Loucy (cell line): ENCODE results near the gene CDC42BPA.

Experiments used
- H2AFZ ChIP-seq: fragments of 200-600 bp; sonication (generic); 2 replicates; pipeline ENCODE4 v1.6.0; 2016; ENCODE audit warnings: antibody characterized with exemption, mild to moderate bottlenecking, low read length, moderate library complexity
- H3F3A ChIP-seq: fragments of 200-600 bp; 2 replicates; pipeline ENCODE4 v1.6.0; 2016; ENCODE audit warnings: antibody characterized with exemption, low read depth, mild to moderate bottlenecking
- H3K27me3 ChIP-seq: fragments of 200-600 bp; sonication (generic); 2 replicates; pipeline ENCODE4 v1.6.1; 2014; ENCODE audit warnings: low read length, mild to moderate bottlenecking; ENCODE audit not compliant: insufficient read depth, poor library complexity, severe bottlenecking
- H3K36me3 ChIP-seq: fragments of 200-600 bp; sonication (generic); 2 replicates; pipeline ENCODE4 v1.6.1; 2016; ENCODE audit warnings: low read length; ENCODE audit not compliant: insufficient read depth
- H3K4me1 ChIP-seq: fragments of 200-600 bp; sonication (generic); 2 replicates; pipeline ENCODE4 v1.5.1; 2014; ENCODE audit warnings: low read length, mild to moderate bottlenecking; ENCODE audit not compliant: insufficient read depth, poor library complexity, severe bottlenecking
- H3K4me2 ChIP-seq: fragments of 200-600 bp; sonication (generic); 2 replicates; pipeline ENCODE4 v1.6.0; 2014; ENCODE audit warnings: antibody characterized with exemption, low read length, low read depth, mild to moderate bottlenecking; ENCODE audit not compliant: poor library complexity, severe bottlenecking
- H3K4me3 ChIP-seq: fragments of 200-600 bp; sonication (generic); 2 replicates; pipeline ENCODE4 v1.5.1; 2014; ENCODE audit warnings: low read length, mild to moderate bottlenecking, mixed read lengths; ENCODE audit not compliant: poor library complexity, severe bottlenecking
- H3K79me2 ChIP-seq: fragments of 200-600 bp; sonication (generic); 2 replicates; pipeline ENCODE4 v1.6.1; 2014; ENCODE audit warnings: low read length; ENCODE audit not compliant: insufficient read depth
- H3K9ac ChIP-seq: fragments of 200-600 bp; sonication (generic); 2 replicates; pipeline ENCODE4 v1.6.0; 2014; ENCODE audit warnings: mild to moderate bottlenecking, low read depth, low read length, moderate library complexity; ENCODE audit not compliant: poor library complexity, severe bottlenecking
- H3K9me2 ChIP-seq: fragments of 200-600 bp; sonication (generic); replicated peaks from 2 replicates; pipeline ENCODE4 v1.6.1; 2016; ENCODE audit warnings: low read depth, low read length, mixed read lengths
- H3K9me3 ChIP-seq: fragments of 200-600 bp; sonication (generic); 2 replicates; pipeline ENCODE4 v1.6.1; 2014; ENCODE audit warnings: mild to moderate bottlenecking, antibody characterized with exemption, low read length, low read depth; ENCODE audit not compliant: insufficient read depth
- H4K20me1 ChIP-seq: fragments of 200-600 bp; sonication (generic); 2 replicates; pipeline ENCODE4 v1.6.0; 2014; ENCODE audit warnings: antibody characterized with exemption, low read length, mild to moderate bottlenecking; ENCODE audit not compliant: insufficient read depth, poor library complexity, severe bottlenecking
- CTCF ChIP-seq: fragments of 200-600 bp; sonication (generic); conservative IDR thresholded peaks from 2 replicates; pipeline ENCODE4 v1.5.1; 2014; ENCODE audit warnings: mild to moderate bottlenecking, antibody characterized with exemption, low read length
- EZH2phosphoT487 ChIP-seq: fragments of 200-600 bp; IDR thresholded peaks from 2 replicates; pipeline ENCODE4 v1.6.1; 2018; ENCODE audit warnings: antibody characterized with exemption, mild to moderate bottlenecking, moderate library complexity, borderline replicate concordance

The CDC42BPA gene

GRCh38 chr1:226945106-226945857 is 373.0 kb downstream of the CDC42BPA start:
- TF ChIP-seq EZH2phosphoT487 (no peak), CTCF (no peak)
- Histone ChIP-seq H3K36me3 (no peaks in the 10 kb centered on the region), H3K4me2 (peak overlapping the region; percentile 93), H3F3A (no peaks in the 10 kb centered on the region), H3K4me1 (peaks cover 57% of the 10 kb centered on the region), H3K4me3 (no peak overlapping the region), H3K9ac (no peak overlapping the region), H3K79me2 (peaks cover 87% of the 10 kb centered on the region), H3K9me2 (no peaks in the 10 kb centered on the region), H3K9me3 (no peaks in the 10 kb centered on the region), H3K27me3 (no peaks in the 10 kb centered on the region), H2AFZ (no peak overlapping the region), H4K20me1 (peaks cover 3% of the 10 kb centered on the region)

DNA sequence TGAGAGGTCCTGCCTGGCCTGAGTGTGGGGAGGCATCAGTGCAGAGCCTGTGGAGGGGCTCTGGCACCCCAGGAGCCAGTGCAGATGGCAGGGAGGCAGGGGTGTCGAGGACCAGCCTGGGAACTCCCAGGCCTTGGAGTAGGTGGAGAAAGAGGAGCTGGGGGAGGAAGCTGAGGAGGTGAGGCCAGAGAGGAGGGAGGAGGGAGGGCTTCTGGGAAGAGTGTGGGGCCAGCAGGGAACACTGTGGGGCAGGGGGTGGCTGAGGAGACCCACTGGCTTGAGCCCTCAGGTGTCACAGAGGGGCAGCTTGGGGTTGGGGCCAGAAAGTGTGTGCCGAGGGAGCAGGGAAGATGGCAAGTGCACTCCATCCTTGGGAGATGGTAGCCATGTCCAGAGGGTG is 374.4 kb downstream of the CDC42BPA start:
- Histone ChIP-seq H3K9ac (peak overlapping the region; percentile 15), H3K79me2 (peaks cover 83% of the 10 kb centered on the region), H3K9me2 (no peaks in the 10 kb centered on the region), H3K27me3 (no peaks in the 10 kb centered on the region), H3K9me3 (no peaks in the 10 kb centered on the region), H3K36me3 (no peaks in the 10 kb centered on the region), H3F3A (no peaks in the 10 kb centered on the region), H3K4me3 (peak overlapping the region; percentile 16), H3K4me2 (peak overlapping the region; percentile 93), H2AFZ (no peak overlapping the region), H4K20me1 (peaks cover 3% of the 10 kb centered on the region), H3K4me1 (peaks cover 60% of the 10 kb centered on the region)
- TF ChIP-seq EZH2phosphoT487 (no peak), CTCF (no peak)

GRCh38 chr1:226943156-226943555 is 375.1 kb downstream of the CDC42BPA start:
- H3K79me2 ChIP-seq: peaks cover 77% of the 10 kb centered on the region
- H3F3A ChIP-seq: no peaks in the 10 kb centered on the region
- no peak overlapping the region for H2AFZ ChIP-seq
- no peak for TF ChIP-seq EZH2phosphoT487
- no peak for TF ChIP-seq CTCF
- peak overlapping the region; percentile 16 for H3K4me3 ChIP-seq
- peaks cover 68% of the 10 kb centered on the region for H3K4me1 ChIP-seq
- peak overlapping the region; percentile 15 for H3K9ac ChIP-seq
- no peaks in the 10 kb centered on the region for H3K9me3 ChIP-seq
- H3K36me3 ChIP-seq: no peaks in the 10 kb centered on the region
- peak overlapping the region; percentile 93 for H3K4me2 ChIP-seq
- no peaks in the 10 kb centered on the region for H3K27me3 ChIP-seq
- H3K9me2 ChIP-seq: no peaks in the 10 kb centered on the region
- peaks cover 3% of the 10 kb centered on the region for H4K20me1 ChIP-seq
